ENCODE results near the gene PEX3.

The PEX3 gene

DNA sequence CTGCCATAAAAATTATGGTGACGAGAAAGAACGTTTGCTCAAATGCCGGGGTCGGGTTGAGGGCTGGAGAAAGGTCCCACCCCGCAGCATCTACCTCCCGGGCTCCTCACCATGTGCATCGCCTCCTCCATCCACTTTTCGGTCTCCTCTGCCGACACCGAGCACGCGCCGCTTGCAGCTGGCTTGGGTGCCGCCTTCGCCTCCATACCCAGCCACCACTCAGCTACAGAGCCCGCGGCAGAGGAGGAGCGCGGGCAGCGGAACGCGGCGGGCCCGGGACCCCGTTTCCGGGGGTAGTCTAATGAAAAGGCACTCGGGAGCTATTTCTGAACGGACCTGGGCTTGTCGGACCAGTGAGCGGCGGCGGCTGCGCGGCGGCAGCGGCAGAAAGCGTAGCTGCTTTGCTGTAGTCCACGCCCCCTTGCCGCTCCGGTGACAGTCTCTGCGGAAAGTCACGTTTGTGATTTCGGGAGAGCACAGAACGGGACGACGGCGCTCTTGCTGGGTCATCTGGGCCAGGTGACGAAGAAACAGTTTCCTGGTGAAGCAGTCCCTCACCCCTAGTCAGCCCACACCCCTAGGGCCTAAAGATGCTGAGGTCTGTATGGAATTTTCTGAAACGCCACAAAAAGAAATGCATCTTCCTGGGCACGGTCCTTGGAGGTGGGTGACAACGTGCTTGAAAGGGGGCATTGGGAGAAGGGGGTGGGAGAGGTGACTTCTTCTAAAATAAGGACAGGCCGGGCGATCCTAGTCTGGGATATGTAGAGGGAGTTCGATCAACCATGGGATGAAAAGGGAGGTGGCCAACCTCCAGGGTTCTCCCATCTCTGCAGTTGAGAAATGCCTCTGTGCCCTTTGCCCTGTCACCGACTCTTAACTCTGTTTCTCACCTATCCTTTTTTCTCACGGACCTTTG, at the start of gene PEX3, which contains the start of gene ADAT2:
Gene PEX3, plus strand, starts transcription at position 353 of the 919 bp plus-strand sequence. Its CDS starts 238 bp downstream, at position 591.
Gene ADAT2, minus strand, starts transcription at position 243 of the 919 bp plus-strand sequence. Its CDS starts 37 bp downstream, at position 206.
- peak; percentile 98 for FAIRE-seq
- peak; percentile 77 for DNase-seq (ENCODE audit: extremely low spot score, insufficient read length, low read depth)

DNA sequence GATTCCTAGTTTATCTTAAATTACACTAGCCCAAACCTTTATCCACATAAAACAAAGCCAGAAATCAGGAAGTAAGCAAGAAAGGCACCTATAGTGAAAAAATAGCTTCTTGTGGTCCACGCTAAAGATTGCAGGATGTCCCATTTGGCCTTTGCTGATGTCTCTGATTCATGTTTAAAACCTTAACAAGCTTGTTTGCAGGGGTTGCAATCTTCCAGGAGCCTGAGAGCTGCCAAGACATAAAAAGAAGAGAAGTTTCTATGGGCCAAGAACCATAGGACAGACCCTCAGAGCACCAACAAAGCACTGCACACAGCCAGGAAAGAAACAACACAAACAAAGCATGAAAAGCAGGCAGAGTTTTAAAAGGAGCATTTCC, 49.5 kb upstream of the PEX3 start:
- no peak for DNase-seq (ENCODE audit: extremely low spot score, insufficient read length, low read depth)

GRCh38 chr6:143401636-143402370, 48.8 kb upstream of the PEX3 start:
- FAIRE-seq (no peak), DNase-seq (ENCODE audit: extremely low spot score, insufficient read length, low read depth) (no peak)

More for the DNA sequence above, 49.5 kb upstream of the PEX3 start:
- FAIRE-seq = no peak

DNA sequence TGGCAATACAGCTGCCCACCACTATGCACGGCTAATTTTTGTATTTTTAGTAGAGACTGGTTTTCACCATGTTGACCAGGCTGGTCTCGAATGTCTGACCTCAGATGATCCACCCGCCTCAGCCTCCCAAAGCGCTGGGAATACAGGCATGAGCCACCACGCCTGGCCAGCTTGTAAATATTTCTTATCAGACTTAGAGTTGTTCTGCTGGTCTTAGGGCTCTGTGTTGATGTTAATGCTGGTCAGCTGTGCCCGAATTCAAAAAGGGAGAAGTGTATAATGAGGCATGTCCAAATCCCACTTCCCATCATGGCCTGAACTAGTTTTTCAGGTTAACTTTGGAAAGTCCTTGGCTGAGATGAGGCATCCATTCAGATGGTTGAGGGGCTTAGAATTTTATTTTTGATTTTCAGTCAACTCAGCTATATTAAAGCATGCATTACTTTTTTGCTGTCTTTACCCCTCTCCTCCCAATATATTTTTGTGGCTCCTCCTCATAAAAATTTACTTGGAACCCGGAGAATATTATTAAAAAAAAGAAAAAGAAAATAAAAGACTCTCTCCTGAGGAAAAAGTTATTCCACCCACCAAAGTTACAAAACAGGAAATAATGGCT, 47.8 kb upstream of the PEX3 start:
- DNase-seq (ENCODE audit: extremely low spot score, insufficient read length, low read depth) (no peak), FAIRE-seq (no peak)

- FAIRE-seq (no peak), DNase-seq (ENCODE audit: extremely low spot score, insufficient read length, low read depth) (no peak)
Observed at GRCh38 chr6:143405373-143406154, 45.0 kb upstream of the PEX3 start.

- FAIRE-seq = peak; percentile 70
- no peak for DNase-seq (ENCODE audit: extremely low spot score, insufficient read length, low read depth)
Observed at GRCh38 chr6:143406673-143407072, 43.9 kb upstream of the PEX3 start.

- DNase-seq (ENCODE audit: extremely low spot score, insufficient read length, low read depth) (no peak), FAIRE-seq (no peak)
Observed at GRCh38 chr6:143408151-143408786, 42.3 kb upstream of the PEX3 start.

DNA sequence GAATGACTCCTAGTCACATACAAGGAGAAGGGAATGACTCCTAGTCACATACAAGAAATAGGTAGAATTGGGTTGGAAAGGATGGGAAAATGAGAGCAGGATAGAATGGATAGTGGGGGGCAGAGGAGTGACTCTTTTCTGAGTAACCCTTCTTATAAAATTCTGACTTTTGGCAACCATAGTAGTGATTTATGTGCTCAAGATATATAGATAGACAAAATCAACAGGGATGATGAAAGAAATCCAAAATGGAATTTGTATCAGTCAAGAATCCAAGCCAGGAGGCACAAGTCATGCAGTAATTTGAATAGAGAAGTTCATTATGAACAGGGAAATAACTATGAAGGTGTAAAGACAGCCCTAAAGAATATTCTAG, 41.8 kb upstream of the PEX3 start:
- FAIRE-seq (no peak), DNase-seq (ENCODE audit: extremely low spot score, insufficient read length, low read depth) (no peak)

- no peak for DNase-seq (ENCODE audit: extremely low spot score, insufficient read length, low read depth)
- FAIRE-seq = no peak
Observed at GRCh38 chr6:143410859-143411270, 39.7 kb upstream of the PEX3 start.

- FAIRE-seq = no peak
Observed at GRCh38 chr6:143414769-143415168, 35.8 kb upstream of the PEX3 start.

DNA sequence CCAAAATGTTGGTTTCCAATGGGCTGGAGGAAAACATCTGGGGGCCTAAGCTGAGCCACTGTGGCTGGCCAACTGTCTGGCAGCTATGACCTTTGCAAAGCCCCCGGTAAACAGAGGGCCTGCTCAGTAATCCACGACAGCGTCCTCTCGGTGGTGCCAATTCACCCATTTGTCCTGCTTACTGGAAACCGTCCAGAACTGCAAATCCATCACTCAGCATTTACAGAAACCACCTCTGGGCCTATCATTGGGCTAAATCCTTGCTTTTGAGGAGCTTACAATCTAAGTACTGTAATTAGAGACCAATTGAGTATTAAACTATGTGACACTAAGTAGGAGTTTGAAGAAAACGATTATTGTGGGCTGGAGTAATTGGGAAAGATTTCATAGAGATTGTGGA, 31.1 kb upstream of the PEX3 start:
- FAIRE-seq (no peak), DNase-seq (ENCODE audit: extremely low spot score, insufficient read length, low read depth) (no peak)

More at GRCh38 chr6:143414769-143415168, 35.8 kb upstream of the PEX3 start:
- DNase-seq (ENCODE audit: extremely low spot score, insufficient read length, low read depth) = no peak

DNA sequence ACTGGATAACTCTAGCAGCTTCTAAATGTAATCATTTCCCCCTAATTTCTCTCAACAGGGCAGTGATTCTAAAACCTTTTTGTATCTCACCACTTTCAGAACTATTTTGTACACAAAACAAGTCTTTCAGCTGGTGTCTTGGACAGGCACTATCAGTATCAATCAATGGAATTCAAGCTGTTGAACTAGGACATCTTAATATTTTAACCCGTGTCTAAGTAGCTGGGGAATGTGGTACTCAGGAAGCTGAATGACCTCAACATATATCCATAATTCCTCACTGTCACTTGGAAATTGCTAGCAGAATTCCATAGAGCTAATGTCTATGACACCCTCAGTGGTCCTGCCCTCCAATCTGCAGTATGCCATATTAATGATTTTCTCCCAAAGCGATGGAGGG, 24.6 kb upstream of the PEX3 start:
- FAIRE-seq = no peak

GRCh38 chr6:143427109-143427817, 23.3 kb upstream of the PEX3 start:
- FAIRE-seq = peak; percentile 76
- peak; percentile 33 for DNase-seq (ENCODE audit: extremely low spot score, insufficient read length, low read depth)

More for the DNA sequence above, 24.6 kb upstream of the PEX3 start:
- no peak for DNase-seq (ENCODE audit: extremely low spot score, insufficient read length, low read depth)

DNA sequence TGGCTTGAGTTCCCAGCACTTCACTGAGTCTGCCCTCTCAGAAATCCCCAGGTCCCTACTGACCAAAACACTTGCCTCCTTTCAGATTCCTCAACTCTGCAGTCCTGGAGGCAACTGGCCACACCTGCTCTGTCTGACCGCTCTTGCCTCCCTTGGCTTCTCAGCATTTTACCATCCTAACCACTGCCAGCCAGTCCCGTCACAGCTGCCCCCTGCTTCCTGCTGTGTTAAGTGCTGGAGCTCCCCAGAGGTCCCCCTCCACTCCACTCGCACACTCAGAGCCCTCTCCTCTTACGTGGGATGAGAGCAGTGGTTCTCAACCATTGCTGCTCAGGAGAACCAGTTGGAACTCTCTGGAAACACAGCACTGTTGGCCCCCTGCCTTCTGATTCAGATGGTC, 20.6 kb upstream of the PEX3 start:
- no peak for DNase-seq (ENCODE audit: extremely low spot score, insufficient read length, low read depth)
- FAIRE-seq = no peak

DNA sequence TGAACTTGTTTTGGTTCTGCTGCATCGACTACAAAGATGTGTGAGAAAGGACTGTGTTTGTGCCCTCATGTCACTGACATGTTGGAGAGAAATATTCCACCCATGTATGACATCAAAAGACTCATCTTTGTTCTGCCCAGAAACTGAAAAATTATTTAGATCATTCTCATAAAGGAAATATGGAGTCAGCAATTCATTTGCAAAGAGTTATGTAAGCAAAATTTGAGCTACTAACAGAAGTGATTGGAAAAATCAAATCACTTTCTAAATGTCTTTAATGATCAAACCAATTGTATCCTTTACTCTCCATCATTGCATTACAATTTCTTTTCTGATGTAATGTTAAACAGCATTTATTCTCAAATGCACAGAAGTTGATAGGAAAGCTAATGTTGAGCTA, 19.4 kb upstream of the PEX3 start:
- DNase-seq (ENCODE audit: extremely low spot score, insufficient read length, low read depth) (no peak), FAIRE-seq (no peak)

DNA sequence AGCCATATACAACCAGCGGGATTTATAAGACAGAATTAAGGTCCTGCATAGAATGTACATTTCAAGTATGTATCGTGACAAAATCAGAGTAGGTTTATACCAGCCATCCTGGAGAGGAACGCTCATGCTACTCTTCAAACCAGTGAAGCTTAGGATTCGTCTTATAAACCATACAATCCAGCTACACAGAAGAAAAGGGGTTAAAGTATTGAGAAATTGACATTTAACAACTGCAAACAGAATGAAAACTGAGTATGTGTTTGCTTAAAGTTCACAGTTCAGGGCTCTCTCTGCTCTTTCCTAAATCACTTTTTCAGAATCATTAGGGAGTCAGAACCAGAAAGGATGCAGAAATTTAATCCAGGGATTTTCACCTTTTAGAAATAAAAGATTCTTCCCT, 18.0 kb upstream of the PEX3 start:
- DNase-seq (ENCODE audit: extremely low spot score, insufficient read length, low read depth) = no peak
- peak; percentile 9 for FAIRE-seq

DNA sequence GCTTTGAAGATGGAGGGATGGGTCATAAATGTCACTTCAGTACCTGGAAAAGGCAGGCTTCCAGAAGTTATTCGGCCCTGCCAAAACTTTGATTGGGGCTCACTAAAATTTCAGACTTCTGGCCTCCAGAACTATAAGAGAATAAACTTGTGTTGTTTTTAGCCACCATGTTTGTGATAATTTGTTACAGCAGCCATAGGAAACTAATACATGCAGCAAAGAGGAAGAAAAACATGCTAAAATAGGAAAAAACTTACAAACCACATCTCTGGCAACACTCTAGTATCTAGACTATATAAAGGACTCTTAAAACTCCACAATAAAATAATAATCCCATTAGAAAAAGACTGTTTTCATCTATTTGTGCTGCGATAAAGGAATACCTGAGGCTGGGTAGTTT, 9.6 kb upstream of the PEX3 start:
- FAIRE-seq (no peak), DNase-seq (ENCODE audit: extremely low spot score, insufficient read length, low read depth) (no peak)

DNA sequence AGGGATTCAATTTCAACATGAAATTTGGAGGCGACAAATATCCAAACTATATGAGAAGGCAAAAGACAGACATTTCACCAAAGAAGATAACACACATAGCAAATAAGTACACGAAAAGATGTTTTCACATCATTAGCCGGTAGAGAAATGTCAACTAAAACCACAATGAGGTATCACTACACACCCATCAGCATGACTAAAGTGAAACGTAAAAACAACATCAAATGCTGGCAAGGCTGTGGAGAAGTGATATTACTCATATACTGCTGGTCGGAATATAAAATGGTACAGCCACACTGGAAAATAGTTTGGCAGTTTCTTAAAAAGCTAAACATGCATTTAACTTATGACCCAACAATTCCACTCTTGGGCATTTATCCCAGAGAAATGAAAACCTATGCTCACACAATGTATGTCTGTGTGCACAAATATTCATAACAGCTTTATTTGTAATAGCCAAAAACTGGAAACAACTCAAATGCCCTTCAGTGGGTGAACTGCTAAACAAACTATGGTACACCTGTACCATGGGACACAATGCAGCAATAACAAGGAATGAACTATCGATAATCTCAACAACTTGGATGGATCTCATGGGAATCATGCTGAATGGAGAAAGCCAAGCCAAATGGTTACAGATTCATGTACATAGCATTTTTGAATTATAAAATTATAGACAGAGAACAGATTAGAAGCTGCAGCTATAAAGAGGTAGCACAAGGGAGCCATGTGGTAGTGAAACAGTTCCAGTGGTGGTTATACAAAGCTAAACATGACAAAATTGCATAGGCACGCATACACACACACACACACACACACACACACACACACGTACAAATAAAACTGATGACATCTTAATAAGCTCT, 8.7 kb upstream of the PEX3 start:
- FAIRE-seq (no peak), DNase-seq (ENCODE audit: extremely low spot score, insufficient read length, low read depth) (no peak)
